ENCODE results near the gene SLC1A4.
"Not testable (repeated sequence)": the region's sequence is repeated elsewhere in the genome, so short reads cannot be mapped to it uniquely, and the experiment has no call there.

Gene SLC1A4

DNA sequence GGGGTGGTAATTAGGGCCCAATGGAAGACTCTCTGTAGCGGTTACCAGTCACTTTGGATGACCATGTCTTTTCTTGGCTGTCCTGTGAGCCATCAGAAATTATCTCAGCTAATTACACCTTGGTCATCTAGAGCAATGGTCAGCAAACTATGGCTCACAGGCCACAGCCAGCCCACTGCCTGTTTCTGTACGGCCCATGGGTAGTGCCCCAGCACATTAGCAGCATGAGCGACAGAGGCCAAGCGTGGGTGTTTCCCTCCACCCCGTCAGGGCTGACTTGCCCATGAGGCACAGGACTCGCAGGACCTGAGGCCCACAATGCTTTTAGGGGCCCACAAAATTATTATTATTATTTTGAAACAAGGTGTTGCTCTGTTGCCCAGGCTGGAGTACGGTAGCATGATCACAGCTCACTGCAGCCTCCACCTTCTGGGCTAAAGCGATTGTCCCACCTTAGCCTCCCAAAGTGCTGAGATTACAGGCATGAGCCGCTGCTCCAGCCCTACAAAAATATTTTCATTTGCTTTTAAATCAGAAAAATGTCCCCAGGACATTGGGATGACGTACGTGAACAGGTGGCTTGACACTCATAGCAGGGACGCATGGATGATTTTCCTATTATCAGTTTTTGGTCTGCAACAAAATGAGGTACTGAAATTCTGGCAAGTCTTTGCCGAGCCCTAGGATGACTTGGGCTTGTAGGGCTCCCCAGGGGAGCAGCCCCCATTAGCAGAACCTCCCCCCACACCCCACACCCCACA, 37.7 kb downstream of the SLC1A4 start:
- no peak for DNase-seq (ENCODE audit: low spot score)

DNA sequence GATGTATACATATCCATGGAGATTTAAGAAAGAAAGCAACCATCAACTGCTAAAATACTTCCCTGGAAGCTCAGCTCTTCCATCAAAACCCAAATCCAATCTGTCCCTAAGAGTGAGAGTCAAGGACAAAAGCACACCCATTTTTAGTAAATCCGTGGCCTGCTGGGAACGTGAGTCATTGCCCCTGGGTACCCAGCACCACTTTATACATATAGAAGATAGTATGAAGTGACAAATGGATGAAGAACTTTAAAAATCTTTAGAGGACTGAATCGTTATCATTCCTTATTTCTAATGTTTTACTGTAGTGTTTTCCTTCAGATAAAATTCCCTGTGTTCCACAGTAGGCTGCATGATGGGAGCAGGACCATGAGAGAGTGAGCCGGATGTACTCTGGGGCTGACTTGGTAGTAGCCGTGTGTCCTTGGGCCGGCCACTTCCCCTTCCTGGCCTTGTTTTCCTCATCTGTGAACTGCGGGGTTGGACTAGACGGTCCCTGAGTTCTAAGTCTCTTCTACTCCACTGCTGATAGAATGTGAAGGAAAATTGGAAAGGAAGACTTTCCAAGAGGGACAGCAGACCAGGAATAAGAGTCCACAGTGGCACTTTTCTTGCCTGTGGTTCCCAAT, 38.5 kb downstream of the SLC1A4 start:
- DNase-seq (ENCODE audit: low spot score): no peak

DNA sequence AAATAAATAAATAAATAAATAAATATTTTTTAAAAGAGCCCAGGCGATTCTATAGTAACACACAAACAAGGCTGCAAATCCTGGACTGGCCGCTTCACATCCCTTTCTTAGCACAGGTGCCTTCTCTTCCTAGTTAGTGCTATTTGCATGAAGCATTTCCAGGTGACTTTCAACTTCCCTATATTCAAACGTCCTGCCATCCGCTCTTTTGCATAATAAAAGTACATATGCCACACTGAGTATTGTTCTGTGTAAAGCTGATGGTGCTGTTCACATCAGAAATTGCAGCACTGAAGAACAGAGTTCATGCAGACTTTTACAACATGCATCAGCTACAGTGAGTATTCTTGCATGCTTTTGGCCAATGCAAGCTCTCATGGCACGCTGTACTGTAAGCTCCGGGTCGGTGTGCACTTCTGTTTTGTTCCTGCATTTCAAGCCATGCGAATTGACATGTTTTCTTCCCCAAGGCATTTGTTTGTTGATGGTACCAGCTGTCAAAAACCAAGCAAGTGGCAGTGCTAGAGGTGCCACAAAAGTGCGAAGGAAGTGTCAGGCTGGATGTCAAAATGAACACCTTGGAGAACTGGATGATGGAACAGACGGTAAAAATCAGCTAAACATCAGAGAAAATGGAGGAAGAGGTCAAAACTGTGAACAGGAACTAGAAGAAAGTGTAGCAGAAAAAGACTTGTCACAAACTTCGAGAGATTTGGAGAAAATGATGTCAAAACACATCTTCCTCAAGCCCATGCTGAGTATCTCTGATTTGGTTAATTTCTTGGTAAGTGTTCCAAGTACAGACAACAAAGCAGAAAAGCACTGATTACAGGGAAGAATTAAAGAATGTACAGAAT, 41.5 kb downstream of the SLC1A4 start:
- DNase-seq (ENCODE audit: low spot score): no peak

DNA sequence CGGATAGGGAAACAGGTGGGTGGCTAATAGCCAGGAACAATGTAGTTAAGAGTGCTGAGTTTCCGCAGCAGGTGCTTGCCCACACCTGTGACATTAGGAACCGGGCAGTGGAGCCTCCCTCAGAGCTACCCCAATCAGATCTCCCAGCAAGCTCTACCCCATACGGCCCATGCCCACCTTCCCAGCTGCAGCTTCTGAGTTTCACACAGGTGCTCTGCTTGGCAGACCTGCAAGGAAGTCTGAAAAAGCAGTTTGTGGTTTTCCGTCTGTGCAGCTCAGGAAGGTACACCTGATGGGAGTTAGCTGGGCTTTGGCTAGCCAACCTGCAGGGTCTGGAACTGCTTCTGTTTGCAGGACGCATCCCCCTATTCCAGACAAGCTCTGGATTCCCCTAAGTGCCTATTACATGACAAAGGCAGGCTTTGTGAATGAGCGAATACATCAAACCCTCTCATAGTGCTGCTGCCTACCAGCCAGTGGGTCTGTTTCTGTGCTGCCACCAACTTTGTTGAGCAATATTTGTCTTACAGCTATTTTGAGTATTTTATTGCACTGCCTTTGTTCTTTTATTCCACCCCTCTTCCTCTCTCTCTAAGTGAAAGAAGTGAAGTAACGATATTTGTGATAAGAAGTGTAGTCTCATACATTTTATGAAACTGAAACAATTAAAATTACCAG, 42.3 kb downstream of the SLC1A4 start:
- DNase-seq (ENCODE audit: low spot score): peak; percentile 67

- DNase-seq (ENCODE audit: low spot score): peak; percentile 62
These were observed 43.1 kb downstream of the SLC1A4 start for GRCh38 chr2:65032019-65032975.

DNA sequence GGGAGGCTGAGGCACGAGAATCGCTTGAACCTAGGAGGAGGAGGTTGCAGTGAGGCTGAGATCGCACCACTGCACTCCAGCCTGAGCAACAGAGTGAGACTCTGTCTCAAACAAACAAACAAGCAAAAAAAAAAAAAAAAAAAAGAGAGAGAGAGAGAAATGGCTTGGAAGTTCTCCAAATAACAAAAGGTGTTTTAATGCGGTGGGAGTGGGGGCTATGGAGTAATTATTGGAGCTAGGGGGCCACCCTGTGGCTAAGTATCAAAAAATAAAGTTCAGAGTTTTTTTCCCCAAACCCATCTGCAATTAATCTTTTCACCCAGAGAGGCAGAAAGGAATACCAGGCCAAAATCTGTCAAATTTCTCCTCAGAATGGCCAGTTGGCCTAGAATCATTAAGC, 44.0 kb downstream of the SLC1A4 start:
- DNase-seq (ENCODE audit: low spot score): peak; percentile 23

GRCh38 chr2:65033667-65034066, 44.5 kb downstream of the SLC1A4 start:
- not testable (repeated sequence) for DNase-seq (ENCODE audit: low spot score)

DNA sequence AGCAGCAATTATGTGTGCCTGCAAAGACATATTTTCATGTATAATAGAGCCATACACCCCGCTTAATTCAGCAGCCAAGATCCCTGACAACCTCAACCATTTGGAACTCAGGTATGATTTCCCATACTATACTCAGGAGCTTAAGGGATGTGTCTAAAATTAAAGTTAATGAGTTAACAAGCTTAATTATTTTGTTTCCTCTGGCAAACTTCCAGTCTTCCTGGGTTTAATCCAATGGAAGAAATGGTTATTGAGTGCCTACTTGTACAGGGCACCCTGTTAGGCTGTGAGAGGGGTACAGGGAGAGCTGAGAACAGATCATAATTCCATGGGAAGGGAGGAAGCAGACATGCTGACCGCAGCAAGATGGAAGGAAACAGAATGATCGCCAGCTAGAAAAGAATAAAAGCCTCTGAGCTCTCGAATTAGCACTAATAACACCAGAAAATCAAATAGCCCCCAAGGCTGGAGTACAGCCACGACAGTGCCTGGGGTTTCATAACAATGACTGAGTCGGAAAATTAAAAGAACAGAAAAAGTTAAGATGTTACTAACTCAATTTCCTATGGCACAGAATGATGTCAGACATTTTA, 46.2 kb downstream of the SLC1A4 start:
- DNase-seq (ENCODE audit: low spot score): no peak

- DNase-seq (ENCODE audit: low spot score): no peak
These were observed 48.0 kb downstream of the SLC1A4 start for GRCh38 chr2:65037178-65037577.

DNA sequence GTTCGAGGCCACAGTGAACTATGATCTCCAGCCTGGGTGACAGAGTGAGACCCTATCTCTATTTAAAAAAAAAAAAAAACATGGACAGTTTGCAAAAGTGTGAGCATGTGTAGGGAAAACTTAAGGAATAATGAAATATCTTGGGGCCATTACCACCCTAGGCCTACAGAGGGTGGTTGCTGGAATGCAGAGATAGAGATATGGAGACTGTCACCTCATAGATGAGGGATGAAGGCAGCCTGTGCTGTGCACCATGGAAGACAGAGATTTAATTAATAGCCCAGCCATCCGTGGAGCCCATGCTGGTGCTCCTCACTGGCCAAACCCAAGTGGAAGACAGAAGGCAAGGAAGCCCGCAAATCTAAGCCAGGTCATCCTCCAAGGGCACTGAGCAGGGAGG, 50.4 kb downstream of the SLC1A4 start:
- DNase-seq (ENCODE audit: low spot score): no peak

DNA sequence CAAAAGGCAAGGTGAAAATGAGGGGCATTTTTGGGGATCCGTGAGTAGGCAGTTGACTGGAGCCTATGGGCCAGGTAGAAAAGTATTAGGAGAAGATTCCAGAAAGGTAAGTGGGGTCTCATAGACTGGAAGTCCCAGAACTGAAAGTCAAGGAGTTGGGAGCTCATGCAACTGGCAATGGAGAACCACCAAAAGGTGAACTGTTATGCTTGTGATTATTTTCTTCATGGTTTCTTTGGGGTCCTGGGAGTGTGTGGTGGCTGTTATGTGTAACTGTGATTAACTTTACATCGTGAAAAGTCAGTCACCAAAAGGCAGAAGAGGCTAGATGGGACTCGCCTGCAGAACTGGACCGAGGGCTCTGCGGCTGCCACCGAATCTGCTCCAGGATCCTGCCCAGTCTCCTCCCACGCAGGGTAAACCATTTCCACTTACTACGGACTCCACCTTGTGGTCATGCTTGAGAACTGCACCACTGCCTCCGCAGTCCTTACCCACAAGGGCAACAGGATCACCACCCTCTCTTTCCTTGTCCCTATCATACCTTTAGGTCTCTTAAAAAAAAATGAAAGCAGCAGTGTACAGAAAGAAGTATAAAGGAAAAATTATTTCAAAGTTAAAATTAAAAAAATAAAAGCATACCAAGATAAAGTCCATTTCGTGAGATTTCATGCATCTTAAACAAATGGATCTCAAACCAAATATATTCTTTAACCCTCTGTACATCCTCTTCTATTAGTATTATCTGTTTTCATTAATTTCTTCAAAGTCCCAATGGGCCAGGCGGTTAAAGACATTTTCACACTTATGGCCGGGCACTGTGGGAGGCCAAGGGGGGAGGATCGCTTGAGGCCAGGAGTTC, 51.4 kb downstream of the SLC1A4 start:
- DNase-seq (ENCODE audit: low spot score): peak; percentile 85

GRCh38 chr2:65043001-65043400, 53.8 kb downstream of the SLC1A4 start:
- DNase-seq (ENCODE audit: low spot score): no peak

DNA sequence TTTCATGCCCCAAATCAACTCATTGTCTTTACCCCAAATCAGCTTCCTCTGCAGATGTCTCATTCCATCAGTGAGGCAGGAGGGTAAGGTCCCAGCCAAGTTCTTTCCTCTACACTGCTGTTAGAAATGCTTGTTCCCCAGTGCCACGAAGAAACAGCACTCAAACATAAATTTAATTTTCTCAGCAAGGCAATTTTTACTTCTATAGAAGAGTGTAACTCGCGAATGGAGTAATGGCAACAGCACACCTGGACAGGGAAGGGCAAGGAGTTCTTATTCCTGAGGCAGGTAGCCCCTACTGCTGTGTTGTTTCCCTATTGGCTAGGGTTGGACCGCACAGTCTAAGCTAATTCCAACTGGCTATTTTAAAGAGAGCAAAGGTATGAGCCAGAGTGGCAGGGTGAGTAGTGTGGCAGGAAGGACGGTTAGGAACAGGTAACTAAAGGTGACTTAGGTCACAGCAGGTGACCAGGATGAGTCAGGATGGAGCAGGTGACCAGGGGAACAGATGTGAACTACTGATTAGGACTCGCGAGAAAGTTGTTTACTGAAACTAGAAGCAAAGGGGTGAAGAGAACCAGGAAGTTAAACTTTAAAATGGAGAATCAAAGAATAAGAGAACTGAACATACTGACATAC, 55.0 kb downstream of the SLC1A4 start:
- no peak for DNase-seq (ENCODE audit: low spot score)

GRCh38 chr2:65045651-65046050, 56.5 kb downstream of the SLC1A4 start:
- no peak for DNase-seq (ENCODE audit: low spot score)

DNA sequence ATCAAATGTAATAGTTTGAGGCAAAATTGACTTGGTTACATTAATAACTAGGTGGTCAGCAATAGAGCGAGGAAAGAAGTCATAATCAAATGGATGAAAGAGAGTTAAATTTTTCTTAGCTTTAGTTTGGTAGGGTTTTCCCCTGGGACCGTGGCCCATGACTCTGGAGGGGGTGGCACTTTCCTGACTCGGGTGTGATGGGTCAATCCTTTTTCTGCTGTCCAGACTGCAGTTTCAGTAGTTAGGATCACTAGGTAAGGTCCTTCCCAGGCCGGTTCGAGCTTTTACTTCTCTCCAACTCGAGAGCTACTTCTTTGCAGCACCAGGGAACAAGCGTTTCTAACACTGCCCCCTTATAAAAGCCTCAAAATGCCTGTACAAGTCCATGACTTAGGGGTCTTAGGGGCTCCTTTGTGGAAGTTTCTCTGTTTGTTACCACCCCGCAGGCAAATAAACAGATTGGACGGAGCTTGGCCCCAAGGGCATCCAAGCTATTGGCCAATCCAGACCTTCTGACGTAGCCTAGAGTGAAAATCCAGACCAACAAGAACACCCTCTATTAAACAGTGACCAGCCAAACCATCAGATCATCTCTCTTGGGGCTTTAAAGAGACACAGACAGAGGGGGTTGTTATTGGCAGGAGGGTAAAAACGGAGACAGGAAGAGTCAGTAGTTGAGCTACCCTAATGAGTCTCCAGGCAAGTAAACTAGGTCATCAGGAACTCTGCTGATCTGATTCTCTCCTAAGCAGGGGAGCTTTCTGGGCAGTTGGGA, 57.6 kb downstream of the SLC1A4 start:
- DNase-seq (ENCODE audit: low spot score): no peak

DNA sequence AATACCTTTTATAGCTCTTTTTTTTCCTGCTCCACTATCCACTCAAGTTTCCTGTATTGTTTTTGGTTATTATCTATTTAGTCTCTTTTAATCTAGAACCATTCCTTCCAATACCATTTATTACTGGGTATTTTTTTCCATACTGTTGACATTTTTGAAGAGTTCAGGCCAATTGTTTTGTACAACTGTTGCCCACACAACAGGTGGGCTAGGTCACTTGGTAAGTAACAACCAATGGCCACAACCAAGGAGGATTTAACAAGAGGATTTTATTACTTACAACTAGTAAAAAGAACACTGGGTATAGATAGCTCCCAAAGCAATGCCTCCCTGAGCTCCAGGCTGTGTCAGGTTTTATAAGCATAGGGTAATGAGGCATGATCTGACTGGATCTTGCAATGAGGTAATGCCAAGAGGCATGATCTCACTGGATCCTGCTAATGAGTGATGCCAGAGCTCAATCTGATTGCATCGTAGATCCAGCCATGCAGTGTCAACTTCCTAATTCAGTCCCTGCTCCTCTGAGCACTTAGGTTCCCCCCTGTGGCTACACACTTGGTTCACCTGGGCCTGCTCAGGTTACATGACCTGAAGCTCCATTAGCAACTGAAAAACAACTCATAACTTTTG, 59.9 kb downstream of the SLC1A4 start:
- DNase-seq (ENCODE audit: low spot score): no peak

DNA sequence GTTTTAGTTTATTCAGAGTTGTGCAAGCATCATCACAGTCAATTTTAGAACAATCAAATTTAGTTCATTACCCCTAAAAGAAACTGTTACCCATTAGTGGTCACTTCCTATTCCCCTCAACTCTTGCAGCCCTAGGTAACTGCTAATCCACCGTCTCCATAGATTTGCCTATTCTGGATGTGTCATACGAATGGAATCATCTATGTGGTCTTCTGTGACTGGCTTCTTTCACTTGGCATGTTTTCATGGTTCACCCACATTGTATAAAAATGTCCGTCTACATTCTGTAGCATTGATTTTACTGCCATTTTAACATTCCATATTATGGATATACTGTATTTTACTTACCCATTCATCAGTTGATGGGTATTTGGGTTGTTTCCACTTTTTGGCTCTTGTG, 61.7 kb downstream of the SLC1A4 start:
- no peak for DNase-seq (ENCODE audit: low spot score)

DNA sequence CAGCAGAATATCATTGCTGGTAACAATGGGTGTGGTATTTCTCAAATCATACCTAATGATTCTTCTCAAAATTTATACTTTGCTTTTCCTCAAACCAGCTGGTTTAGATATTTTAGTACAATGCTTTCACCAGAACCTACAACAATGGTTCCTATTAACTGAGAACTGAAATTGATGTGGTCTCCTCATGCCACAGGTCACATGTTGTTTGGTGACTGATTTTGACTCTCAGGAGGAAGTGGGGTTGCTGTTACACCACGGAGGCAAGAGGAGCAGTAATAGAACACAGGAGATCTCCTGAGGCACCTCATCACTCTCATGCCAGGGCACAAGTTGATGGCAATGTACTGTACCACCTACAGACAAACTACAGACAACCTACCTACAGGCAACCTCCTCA, 64.0 kb downstream of the SLC1A4 start:
- DNase-seq (ENCODE audit: low spot score): no peak
